NCI-H510A (cell line): ENCODE data around the gene NEUROG2.
A peak's percentile ranks its signal among the peaks of the same experiment; 100 is the strongest.
"Not testable (repeated sequence)": the region's sequence is repeated elsewhere in the genome, so short reads cannot be mapped to it uniquely, and the experiment has no call there.

Experiments used
- DNase-seq: peaks from one replicate; lab custom pipeline; 2025; lab: John Stamatoyannopoulos, UW

Gene NEUROG2

GRCh38 chr4:112516066-112516470 lies at the start of gene NEUROG2:
Gene NEUROG2 (minus strand): TSS chr4:112516180. CDS start chr4:112515475, 705 bp downstream.
- DNase-seq = no peak

GRCh38 chr4:112564706-112565270 lies 48.8 kb upstream of the NEUROG2 start:
- no peak for DNase-seq

GRCh38 chr4:112563431-112564200 lies 47.6 kb upstream of the NEUROG2 start:
- no peak for DNase-seq

- no peak for DNase-seq
These were observed 46.4 kb upstream of the NEUROG2 start for GRCh38 chr4:112562254-112562879.

GRCh38 chr4:112560084-112560483 lies 44.1 kb upstream of the NEUROG2 start:
- DNase-seq = no peak

- DNase-seq = no peak
These were observed 43.1 kb upstream of the NEUROG2 start for GRCh38 chr4:112559053-112559452.

- no peak for DNase-seq
These were observed 41.9 kb upstream of the NEUROG2 start for GRCh38 chr4:112557676-112558411.

- not testable (repeated sequence) for DNase-seq
These were observed 38.3 kb upstream of the NEUROG2 start for GRCh38 chr4:112554271-112554670.

GRCh38 chr4:112552668-112553067 lies 36.7 kb upstream of the NEUROG2 start:
- DNase-seq = no peak

- DNase-seq = no peak
These were observed 34.7 kb upstream of the NEUROG2 start for GRCh38 chr4:112550728-112551127.

- no peak for DNase-seq
These were observed 30.5 kb upstream of the NEUROG2 start for GRCh38 chr4:112546476-112546875.

- DNase-seq = no peak
These were observed 29.4 kb upstream of the NEUROG2 start for GRCh38 chr4:112545346-112545745.

GRCh38 chr4:112540695-112541094 lies 24.7 kb upstream of the NEUROG2 start:
- no peak for DNase-seq

- DNase-seq = no peak
These were observed 20.1 kb upstream of the NEUROG2 start for GRCh38 chr4:112536123-112536522.

GRCh38 chr4:112532267-112532666 lies 16.3 kb upstream of the NEUROG2 start:
- no peak for DNase-seq

GRCh38 chr4:112531146-112531545 lies 15.2 kb upstream of the NEUROG2 start:
- DNase-seq = no peak

GRCh38 chr4:112526061-112526460 lies 10.1 kb upstream of the NEUROG2 start:
- no peak for DNase-seq

- peak; percentile 59 for DNase-seq
These were observed 8.0 kb upstream of the NEUROG2 start for GRCh38 chr4:112523764-112524505.

- no peak for DNase-seq
These were observed 7.2 kb upstream of the NEUROG2 start for GRCh38 chr4:112523008-112523721.

GRCh38 chr4:112522431-112522830 lies 6.5 kb upstream of the NEUROG2 start:
- DNase-seq = not testable (repeated sequence)
